Spleen (tissue), 7 donors: Measurements from ENCODE around the gene C10orf143.

ENCODE experiments used
- POLR2AphosphoS5 ChIP-seq, 3 donors: sonication (generic); formaldehyde crosslinking; IDR thresholded peaks; one replicate each; pipeline ENCODE4 v1.5.1; 2017; ENCODE audit warnings: antibody characterized with exemption in 3 of 3
- TF ChIP-seq, protein P1 (sequence below), 11 experiments: fragments of 200-600 bp in 7 of 11; fragments of 450-650 bp in 4 of 11; sonication (generic) in 4 of 11; IDR thresholded peaks in 8 of 11; conservative IDR thresholded peaks in 3 of 11; 1 replicate in 7 of 11; 2 replicates in 4 of 11; pipeline versions ENCODE4 v1.4.0 to v1.8.0; 2016 to 2021; ENCODE audit warnings: antibody characterized with exemption in 11 of 11, inconsistent platforms in 4 of 11, mild to moderate bottlenecking in 1 of 11
- donor health status: DM: no; HTN: no; CAD: no; lungs with moderate emphysema.
- donor health status: DM: no; HTN: no; CAD: no.
- donor health status: DM: no; HTN: no; CAD: no.

DNA sequence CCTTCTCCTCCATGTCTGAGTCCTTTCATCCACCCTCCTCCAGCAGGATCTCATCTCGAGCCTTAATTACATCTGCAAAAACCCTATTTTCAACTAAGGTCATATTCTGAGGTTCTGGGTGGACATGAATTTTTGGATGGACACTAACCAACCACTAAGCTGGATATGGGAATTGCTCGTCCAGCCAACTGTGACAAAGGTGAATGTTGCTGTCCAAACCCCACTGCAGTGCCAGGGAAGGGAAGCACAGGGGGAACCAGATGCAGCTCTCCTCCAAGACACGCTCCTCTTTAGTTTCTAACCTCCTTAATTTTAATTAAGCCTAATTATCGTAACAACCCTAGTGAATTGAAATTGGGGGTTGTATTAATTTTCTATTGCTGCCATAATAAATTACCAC lies 81.4 kb downstream of the C10orf143 start:
- TF ChIP-seq POLR2AphosphoS5 (IDR thresholded peaks at IDR 0.05): no peak
- TF ChIP-seq, protein P1, sequence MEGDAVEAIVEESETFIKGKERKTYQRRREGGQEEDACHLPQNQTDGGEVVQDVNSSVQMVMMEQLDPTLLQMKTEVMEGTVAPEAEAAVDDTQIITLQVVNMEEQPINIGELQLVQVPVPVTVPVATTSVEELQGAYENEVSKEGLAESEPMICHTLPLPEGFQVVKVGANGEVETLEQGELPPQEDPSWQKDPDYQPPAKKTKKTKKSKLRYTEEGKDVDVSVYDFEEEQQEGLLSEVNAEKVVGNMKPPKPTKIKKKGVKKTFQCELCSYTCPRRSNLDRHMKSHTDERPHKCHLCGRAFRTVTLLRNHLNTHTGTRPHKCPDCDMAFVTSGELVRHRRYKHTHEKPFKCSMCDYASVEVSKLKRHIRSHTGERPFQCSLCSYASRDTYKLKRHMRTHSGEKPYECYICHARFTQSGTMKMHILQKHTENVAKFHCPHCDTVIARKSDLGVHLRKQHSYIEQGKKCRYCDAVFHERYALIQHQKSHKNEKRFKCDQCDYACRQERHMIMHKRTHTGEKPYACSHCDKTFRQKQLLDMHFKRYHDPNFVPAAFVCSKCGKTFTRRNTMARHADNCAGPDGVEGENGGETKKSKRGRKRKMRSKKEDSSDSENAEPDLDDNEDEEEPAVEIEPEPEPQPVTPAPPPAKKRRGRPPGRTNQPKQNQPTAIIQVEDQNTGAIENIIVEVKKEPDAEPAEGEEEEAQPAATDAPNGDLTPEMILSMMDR (IDR thresholded peaks at IDR 0.05 in 8 of 11, conservative IDR thresholded peaks at IDR 0.05 in 3 of 11): no peak
